AG09309 (cell line): Measurements from ENCODE around the gene LPIN1.
"Not testable (repeated sequence)": the region's sequence is repeated elsewhere in the genome, so short reads cannot be mapped to it uniquely, and the experiment has no call there.

Experiments
- DNase-seq: peaks from one replicate; pipeline ENCODE4 v3.0.0-alpha.2; 2010; ENCODE audit warnings: low read depth
- H3K4me3 ChIP-seq: 2 replicates; pipeline ENCODE4 v1.5.1; 2011; ENCODE audit warnings: mild to moderate bottlenecking, low read depth, low read length, moderate library complexity; ENCODE audit not compliant: control insufficient read depth
- CTCF ChIP-seq: IDR thresholded peaks from 2 replicates; pipeline ENCODE4 v1.5.1; 2011; ENCODE audit warnings: mild to moderate bottlenecking, low read depth, low read length, inconsistent platforms; ENCODE audit not compliant: insufficient read depth, control insufficient read depth; ENCODE audit errors: missing control alignments

LPIN1 gene

GRCh38 chr2:11821705-11822104, 75.3 kb downstream of the LPIN1 start:
- DNase-seq = no peak
- TF ChIP-seq CTCF = no peak
- H3K4me3 ChIP-seq = no peak overlapping the region

- not testable (repeated sequence) for H3K4me3 ChIP-seq, DNase-seq
Measured at GRCh38 chr2:11822359-11822745, 75.9 kb downstream of the LPIN1 start.

GRCh38 chr2:11822746-11823451, 76.5 kb downstream of the LPIN1 start:
- DNase-seq = no peak
- H3K4me3 ChIP-seq = no peak overlapping the region
- no peak for TF ChIP-seq CTCF

- H3K4me3 ChIP-seq = no peak overlapping the region
- DNase-seq = no peak
- TF ChIP-seq CTCF = no peak
Measured at GRCh38 chr2:11824901-11825828, 78.7 kb downstream of the LPIN1 start.

- no peak for DNase-seq
- H3K4me3 ChIP-seq = no peak overlapping the region
- TF ChIP-seq CTCF = no peak
Measured at GRCh38 chr2:11827547-11827946, 81.1 kb downstream of the LPIN1 start.

- H3K4me3 ChIP-seq = no peak overlapping the region
- no peak for DNase-seq
- no peak for TF ChIP-seq CTCF
Measured at GRCh38 chr2:11828933-11829323, 82.5 kb downstream of the LPIN1 start.
